ENCODE results near the gene BRD4. TPM values are rescaled to one million over a fixed set of nuclear protein-coding genes. Genes with fewer than 3 reads are reported as not detected.

Gene BRD4
- total RNA-seq, 1 experiment from 2014 or later: 144 TPM

DNA sequence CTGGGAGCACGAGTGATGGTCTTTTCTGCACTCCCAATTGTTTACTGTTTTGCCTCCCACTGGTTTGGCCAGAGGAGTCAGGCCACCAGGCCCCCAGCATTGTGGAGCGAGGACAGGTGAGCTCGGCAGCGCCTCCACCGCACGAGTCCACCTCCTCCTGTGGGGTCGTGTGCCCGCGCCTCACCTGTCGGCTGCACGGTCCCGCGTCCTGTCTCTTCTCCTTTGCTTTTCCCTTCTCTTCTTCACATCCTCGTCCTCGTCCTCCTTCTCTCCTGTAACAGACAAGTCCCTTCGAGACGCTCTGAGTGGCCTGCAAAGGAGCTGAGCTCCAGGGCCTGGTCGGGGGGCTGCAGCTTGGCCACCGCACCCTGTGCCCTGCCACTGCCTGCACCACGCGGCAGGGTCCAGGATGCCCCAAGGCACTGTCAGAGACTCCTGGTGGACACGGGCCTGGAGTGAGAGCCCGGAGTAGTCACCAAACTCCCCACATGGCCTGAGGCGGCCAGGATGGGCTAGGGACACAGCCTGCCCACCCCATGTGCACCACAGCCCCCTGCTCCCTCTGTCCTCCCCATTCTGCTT is 35.8 kb upstream of the BRD4 start:
- H3K27ac ChIP-seq (ENCODE audit: insufficient read length, low read depth, low read length): no peak overlapping the region
- H4K5ac ChIP-seq (ENCODE audit: insufficient read length, low read depth, low read length): no peak overlapping the region
- no peak overlapping the region for H2BK15ac ChIP-seq (ENCODE audit: low read depth, low read length)
- no peaks in the 10 kb centered on the region for H3K9me3 ChIP-seq (ENCODE audit: control insufficient read depth, low read depth, low read length)
- Mint-ChIP-seq H3K9me3 (peaks cover 4 to 6% of the 10 kb centered on the region in 2 experiments), H3K4me1 (no peaks in the 10 kb centered on the region), H3K27ac (no peak overlapping the region), H3K36me3 (ENCODE audit: insufficient read depth in 1 of 3, low read depth in 3 of 3) (peaks cover 70 to 93% (median 89%) of the 10 kb centered on the region in 3 experiments), H3K4me3 (no peak overlapping the region), H3K27me3 (ENCODE audit: low read depth) (peaks cover 2% of the 10 kb centered on the region; the same call in 1 of the 2 replicates)
- no CpG with 5 or more reads among the region's 24 CpGs for WGBS (ENCODE audit: extremely low coverage, insufficient read length, low lambda C conversion rate)
- no peaks in the 10 kb centered on the region for H3K4me1 ChIP-seq (ENCODE audit: insufficient read depth, low read length)
- no peak overlapping the region for H2AK5ac ChIP-seq (ENCODE audit: insufficient read length, low read length)
- H3K4me2 ChIP-seq (ENCODE audit: insufficient read depth, insufficient read length, low read length): no peak overlapping the region
- H2BK12ac ChIP-seq (ENCODE audit: insufficient read length, low read depth, low read length): no peak overlapping the region
- no peaks in the 10 kb centered on the region for H4K20me1 ChIP-seq (ENCODE audit: control insufficient read depth, insufficient read depth, insufficient read length)
- H3K27me3 ChIP-seq (ENCODE audit: insufficient read depth, low read length): no peaks in the 10 kb centered on the region
- no peaks in the 10 kb centered on the region; the same call in 1 of the 2 replicates for H3K79me2 ChIP-seq (ENCODE audit: insufficient read depth, low read length)
- TF ChIP-seq, protein P1, sequence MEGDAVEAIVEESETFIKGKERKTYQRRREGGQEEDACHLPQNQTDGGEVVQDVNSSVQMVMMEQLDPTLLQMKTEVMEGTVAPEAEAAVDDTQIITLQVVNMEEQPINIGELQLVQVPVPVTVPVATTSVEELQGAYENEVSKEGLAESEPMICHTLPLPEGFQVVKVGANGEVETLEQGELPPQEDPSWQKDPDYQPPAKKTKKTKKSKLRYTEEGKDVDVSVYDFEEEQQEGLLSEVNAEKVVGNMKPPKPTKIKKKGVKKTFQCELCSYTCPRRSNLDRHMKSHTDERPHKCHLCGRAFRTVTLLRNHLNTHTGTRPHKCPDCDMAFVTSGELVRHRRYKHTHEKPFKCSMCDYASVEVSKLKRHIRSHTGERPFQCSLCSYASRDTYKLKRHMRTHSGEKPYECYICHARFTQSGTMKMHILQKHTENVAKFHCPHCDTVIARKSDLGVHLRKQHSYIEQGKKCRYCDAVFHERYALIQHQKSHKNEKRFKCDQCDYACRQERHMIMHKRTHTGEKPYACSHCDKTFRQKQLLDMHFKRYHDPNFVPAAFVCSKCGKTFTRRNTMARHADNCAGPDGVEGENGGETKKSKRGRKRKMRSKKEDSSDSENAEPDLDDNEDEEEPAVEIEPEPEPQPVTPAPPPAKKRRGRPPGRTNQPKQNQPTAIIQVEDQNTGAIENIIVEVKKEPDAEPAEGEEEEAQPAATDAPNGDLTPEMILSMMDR (conservative IDR thresholded peaks at IDR 0.05): no peak
- H3K9ac ChIP-seq (ENCODE audit: extremely low read depth, insufficient read length, low read length): no peak overlapping the region
- no peak overlapping the region for H4K91ac ChIP-seq (ENCODE audit: insufficient read length, low read depth, low read length)
- H4K8ac ChIP-seq (replicated peaks; ENCODE audit: insufficient read length, low read depth, low read length): no peak overlapping the region
- no peak overlapping the region for H3K23ac ChIP-seq (ENCODE audit: insufficient read length, low read depth, low read length)
- no peaks in the 10 kb centered on the region for H3K79me1 ChIP-seq (ENCODE audit: insufficient read depth, low read depth, low read length, poor library complexity, severe bottlenecking)
- H3K18ac ChIP-seq (ENCODE audit: insufficient read length, low read depth, low read length): no peak overlapping the region
- no peak overlapping the region for H2AFZ ChIP-seq (ENCODE audit: low read length)
- H3K23me2 ChIP-seq (ENCODE audit: insufficient read length, low read depth, low read length, poor library complexity, severe bottlenecking): no peaks in the 10 kb centered on the region
- H3T11ph ChIP-seq (ENCODE audit: low read length): no peak overlapping the region
- H2BK20ac ChIP-seq (ENCODE audit: low read depth, low read length, poor library complexity, severe bottlenecking): no peak overlapping the region
- H3K14ac ChIP-seq (ENCODE audit: insufficient read depth, low read length): no peak overlapping the region
- H2BK120ac ChIP-seq (ENCODE audit: low read depth, low read length, poor library complexity, severe bottlenecking): no peak overlapping the region
- H3K4ac ChIP-seq (ENCODE audit: low read depth, low read length): no peak overlapping the region
- no peak for DNase-seq
- H2BK5ac ChIP-seq (ENCODE audit: insufficient read length, low read length): no peak overlapping the region
- H3K56ac ChIP-seq (ENCODE audit: insufficient read length, low read depth, low read length): no peak overlapping the region
